NK-92 treated with Interleukin-12 subunit alpha and Interleukin-12 subunit beta, amount 100 ng/mL, for 24 hours (cell line): Measurements from ENCODE around the gene AKR1D1.
"Not testable (repeated sequence)": the region's sequence is repeated elsewhere in the genome, so short reads cannot be mapped to it uniquely, and the experiment has no call there.

ENCODE experiments used
- DNase-seq: peaks from one replicate; lab custom pipeline; 2025; lab: John Stamatoyannopoulos, UW

The AKR1D1 gene, protein sequence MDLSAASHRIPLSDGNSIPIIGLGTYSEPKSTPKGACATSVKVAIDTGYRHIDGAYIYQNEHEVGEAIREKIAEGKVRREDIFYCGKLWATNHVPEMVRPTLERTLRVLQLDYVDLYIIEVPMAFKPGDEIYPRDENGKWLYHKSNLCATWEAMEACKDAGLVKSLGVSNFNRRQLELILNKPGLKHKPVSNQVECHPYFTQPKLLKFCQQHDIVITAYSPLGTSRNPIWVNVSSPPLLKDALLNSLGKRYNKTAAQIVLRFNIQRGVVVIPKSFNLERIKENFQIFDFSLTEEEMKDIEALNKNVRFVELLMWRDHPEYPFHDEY

GRCh38 chr7:138076196-138076595 is at the start of gene AKR1D1:
TSS of gene AKR1D1 (plus strand) at chr7:138076459. CDS start at chr7:138076519, 60 bp downstream.
- no peak for DNase-seq

DNA sequence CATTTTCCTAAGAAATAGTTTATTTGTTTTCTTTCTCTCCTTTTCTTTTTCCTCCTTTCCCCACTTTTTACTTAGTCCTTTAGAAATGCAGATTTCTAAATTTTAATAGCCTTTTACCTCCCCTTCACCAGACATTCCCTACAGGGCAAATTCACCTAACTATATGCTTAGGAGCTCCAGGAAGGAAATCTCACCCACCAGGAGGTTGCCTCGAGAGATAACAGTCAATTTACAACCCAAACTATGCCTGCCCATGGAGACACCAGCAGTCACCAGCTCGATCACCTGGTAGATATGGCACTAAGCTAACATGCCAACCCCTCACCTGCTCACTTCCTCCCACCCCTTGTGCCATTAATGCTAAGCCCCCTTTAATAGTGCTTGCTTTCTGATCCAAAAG is 49.2 kb upstream of the AKR1D1 start:
- DNase-seq = no peak

DNA sequence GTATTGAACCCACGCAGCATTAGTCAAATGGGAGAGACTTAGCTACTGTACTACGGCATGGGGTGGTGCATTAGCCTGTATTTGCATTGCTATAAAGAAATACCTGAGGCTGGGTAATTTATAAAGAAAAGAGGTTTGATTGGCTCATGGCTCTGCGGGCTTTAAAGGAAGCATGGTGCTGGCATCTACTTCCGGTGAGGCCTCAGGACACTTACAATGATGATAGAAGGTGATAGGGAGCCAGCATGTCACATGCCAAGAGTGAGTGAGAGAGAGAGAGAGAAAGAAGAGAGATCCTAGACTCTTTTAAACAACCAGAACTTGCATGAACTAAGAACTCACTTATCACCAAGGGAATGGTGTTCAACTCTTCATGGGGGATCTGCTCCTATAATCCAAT is 47.1 kb upstream of the AKR1D1 start:
- DNase-seq = no peak

DNA sequence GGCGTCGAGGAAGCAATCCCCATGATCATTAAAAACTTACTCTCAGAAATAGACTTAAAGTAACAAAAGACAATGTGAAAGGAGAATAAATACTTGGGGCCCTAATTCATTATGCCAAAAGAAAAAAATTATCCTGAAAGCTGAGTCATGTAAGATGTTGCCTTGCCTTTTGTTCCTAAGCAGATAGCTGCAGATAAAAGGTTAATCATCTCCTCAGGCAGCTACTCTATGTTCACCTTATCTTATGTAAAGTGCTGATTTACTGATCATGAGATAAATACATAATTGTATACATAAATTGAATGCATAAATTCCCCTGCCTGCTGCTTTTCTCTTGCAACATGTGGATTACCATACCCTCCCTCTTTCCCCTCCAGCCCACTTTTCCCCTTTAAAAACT is 46.3 kb upstream of the AKR1D1 start:
- DNase-seq = no peak

- no peak for DNase-seq
These were observed 45.4 kb upstream of the AKR1D1 start for GRCh38 chr7:138030679-138031351.

DNA sequence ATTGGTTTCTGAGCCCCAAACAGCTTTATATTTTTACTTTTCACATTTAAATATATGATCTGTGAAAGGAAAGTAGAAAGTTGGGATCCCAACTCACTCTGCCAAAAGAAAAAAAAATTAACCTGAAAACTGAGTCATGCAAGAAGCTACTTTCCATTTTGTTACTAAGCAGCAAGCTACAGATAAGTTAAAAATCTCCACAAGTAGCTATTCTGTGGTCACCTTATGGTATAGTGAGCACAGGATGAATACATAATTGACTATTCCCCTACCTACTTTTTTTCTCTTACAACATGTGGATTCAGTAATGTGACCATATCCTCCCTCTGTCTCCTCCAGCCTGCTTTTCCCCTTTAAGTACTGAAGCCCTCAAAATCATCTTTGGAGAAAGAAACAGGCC is 44.1 kb upstream of the AKR1D1 start:
- no peak for DNase-seq

- no peak for DNase-seq
These were observed 43.5 kb upstream of the AKR1D1 start for GRCh38 chr7:138032770-138033169.

DNA sequence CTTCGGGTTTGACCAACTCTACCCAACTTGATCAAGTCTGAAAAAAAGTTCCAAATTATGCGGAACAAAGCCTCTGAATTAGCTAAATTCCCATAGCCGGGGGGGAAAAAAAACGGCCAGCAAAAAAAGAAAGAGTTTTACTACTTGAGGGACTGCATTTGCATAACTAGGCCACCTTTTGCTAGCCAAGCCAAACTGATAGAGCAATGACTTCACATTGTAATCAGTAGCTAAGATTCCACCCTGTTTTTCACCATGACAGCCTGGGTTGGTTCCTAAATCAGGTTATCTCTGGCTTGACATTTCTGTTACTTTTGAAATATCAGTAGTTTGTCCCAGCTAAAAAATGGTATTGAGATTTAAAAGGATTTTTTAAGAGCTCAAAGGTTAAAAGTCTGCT is 43.0 kb upstream of the AKR1D1 start:
- no peak for DNase-seq

GRCh38 chr7:138036135-138036534 is 40.1 kb upstream of the AKR1D1 start:
- no peak for DNase-seq

DNA sequence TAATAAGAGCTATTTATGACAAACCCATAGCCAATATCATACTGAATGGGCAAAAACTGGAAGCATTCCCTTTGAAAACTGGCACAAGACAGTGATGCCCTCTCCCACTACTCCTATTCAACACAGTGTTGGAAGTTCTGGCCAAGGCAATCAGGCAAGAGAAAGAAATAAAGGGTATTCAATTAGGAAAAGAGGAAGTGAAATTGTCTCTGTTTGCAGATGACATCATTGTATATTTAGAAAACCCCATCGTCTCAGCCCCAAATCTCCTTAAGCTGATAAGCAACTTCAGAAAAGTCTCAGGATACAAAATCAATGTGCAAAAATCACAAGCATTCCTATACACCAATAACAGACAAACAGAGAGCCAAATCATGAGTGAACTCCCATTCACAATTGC is 36.2 kb upstream of the AKR1D1 start:
- DNase-seq = not testable (repeated sequence)

GRCh38 chr7:138044897-138045296 is 31.4 kb upstream of the AKR1D1 start:
- no peak for DNase-seq

DNA sequence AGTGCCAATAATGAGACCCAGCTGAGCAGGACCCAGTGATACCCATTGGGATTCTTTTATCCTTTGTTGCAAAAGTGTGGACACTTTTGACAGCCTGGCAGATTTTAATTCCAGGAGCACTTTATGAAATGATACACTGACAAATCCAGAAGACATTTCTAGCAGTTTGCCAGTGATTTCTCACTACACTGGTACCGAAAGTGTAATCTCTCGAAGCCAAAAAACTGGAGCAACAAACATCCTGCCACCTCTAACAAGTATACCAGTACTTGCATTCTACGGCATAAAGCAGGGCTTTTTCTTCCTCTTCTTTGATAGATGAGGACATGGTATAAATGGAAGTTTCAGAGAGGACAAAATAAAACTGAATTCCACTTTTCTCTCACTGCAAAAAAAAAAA is 28.4 kb upstream of the AKR1D1 start:
- DNase-seq = no peak

- DNase-seq = no peak
These were observed 26.6 kb upstream of the AKR1D1 start for GRCh38 chr7:138049505-138050116.

DNA sequence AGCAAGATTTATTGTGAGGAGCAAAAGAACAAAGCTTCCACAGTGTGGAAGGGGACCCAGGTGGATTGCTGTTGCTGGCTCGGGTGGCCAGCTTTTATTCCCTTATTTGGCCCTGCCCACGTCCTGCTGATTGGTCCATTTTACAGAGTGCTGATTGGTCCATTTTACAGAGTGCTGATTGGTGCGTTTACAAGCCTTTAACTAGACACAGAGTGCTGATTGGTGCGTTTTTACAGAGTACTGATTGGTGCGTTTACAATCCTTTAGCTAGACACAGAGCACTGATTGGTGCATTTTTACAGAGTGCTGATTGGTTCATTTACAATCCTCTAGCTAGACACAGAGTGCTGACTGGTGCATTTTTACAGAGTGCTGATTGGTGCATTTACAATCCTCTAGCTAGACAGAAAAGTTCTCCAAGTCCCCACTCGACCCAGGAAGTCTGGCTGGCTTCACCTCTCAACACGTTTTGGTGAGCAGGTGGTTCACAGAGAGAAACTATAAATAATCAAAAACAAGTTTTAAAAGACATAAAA is 24.5 kb upstream of the AKR1D1 start:
- not testable (repeated sequence) for DNase-seq

DNA sequence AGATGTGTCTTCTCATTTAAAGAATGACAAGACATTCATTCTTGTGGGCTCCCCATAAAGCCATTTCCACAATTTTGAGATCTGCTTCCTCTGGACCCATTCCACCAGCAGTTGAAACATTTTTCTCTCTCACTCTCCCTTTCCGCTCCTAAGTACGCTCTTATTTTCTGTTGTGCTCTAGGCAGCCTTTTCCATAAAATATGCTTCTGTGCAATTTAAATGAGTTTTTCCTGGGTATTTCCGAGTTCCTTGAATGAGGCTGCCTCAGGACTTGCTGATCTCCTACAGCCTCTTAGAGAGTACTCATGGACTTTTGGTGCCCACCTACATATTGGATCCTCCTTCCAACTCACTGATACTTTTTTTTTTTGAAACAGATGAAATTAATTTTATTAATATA is 23.6 kb upstream of the AKR1D1 start:
- DNase-seq = no peak

DNA sequence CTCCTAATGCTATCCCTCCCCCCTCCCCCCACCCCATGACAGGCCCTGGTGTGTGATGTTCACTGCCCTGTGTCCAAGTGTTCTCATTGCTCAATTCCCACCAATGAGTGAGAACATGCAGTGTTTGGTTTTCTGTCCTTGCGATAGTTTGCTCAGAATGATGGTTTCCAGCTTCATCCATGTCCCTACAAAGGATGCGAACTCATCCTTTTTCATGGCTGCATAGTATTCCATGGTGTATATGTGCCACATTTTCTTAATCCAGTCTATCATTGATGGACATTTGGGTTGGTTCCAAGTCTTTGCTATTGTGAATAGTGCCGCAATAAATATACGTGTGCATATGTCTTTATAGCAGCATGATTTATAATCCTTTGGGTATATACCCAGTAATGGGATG is 20.6 kb upstream of the AKR1D1 start:
- not testable (repeated sequence) for DNase-seq

DNA sequence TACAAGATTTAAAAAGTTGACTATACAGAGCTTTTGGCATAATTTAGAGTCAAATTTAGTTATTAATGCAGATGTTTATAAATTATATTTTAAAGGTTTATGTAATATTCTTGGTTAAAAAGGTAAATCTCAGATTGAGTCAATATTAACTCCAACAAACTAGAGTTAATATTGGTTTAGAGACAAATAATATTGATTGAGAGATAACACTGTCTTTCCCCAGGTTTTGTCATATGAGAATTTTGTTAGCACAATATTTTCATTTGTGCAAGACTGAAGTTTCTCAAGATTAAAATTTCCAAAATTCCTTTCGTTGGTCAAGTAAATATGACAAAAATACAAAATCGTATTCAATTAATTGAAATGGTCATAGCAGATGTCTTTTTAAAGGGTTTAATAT is 12.9 kb upstream of the AKR1D1 start:
- no peak for DNase-seq

DNA sequence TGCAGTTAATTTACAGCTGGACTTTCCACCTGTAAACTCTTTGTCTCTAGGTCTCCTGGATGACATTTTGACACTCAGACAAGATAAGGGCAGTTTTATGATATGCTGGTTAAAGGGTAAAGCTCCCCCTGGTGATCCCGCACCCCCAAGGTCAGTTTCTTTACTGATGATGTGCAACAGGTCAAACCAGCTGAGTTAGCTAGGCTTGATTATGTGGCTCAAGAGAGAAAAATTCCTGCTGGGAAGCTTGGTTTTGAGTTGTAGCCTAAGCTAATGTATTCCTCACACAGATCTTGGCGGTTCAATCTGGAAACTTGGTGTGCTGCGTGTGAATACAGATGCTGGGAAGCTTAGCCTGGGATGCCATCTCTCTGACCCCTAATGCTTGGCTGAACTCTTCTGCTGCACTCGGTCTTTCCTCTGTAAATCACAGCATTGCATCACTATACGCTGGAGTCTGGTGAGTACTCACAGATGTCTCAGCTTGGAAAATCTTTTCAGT is 11.4 kb upstream of the AKR1D1 start:
- DNase-seq = no peak

- no peak for DNase-seq
These were observed 10.4 kb upstream of the AKR1D1 start for GRCh38 chr7:138065827-138066226.

- no peak for DNase-seq
These were observed 9.3 kb upstream of the AKR1D1 start for GRCh38 chr7:138066954-138067394.

- no peak for DNase-seq
These were observed 8.5 kb upstream of the AKR1D1 start for GRCh38 chr7:138067774-138068173.

- no peak for DNase-seq
These were observed 5.4 kb upstream of the AKR1D1 start for GRCh38 chr7:138070908-138071307.

- DNase-seq = no peak
These were observed 3.5 kb upstream of the AKR1D1 start for GRCh38 chr7:138072726-138073125.
